HepG2 (cell line): Measurements from ENCODE around the gene CDK6. TPM values are rescaled to one million over a fixed set of nuclear protein-coding genes. Genes with fewer than 3 reads are reported as not detected.

Experiments
- AHR ChIP-seq: IDR thresholded peaks from 2 replicates; pipeline ENCODE4 v1.6.1; 2018; ENCODE audit warnings: missing genetic modification reagents, missing compliant biosample characterization
- ATF1 ChIP-seq: IDR thresholded peaks from 2 replicates; pipeline ENCODE4 v1.6.1; 2016; ENCODE audit warnings: mild to moderate bottlenecking, control low read depth
- BCL6 ChIP-seq: IDR thresholded peaks from 2 replicates; pipeline ENCODE4 v1.6.1; 2016; ENCODE audit warnings: missing genetic modification reagents, missing compliant biosample characterization
- CEBPB ChIP-seq: IDR thresholded peaks from 2 replicates; pipeline ENCODE4 v1.6.1; 2011; ENCODE audit warnings: low read depth, low read length, improper control_type of control experiment, borderline replicate concordance
- EZH2 ChIP-seq: conservative IDR thresholded peaks from 2 replicates; pipeline ENCODE4 v1.6.1; 2012; ENCODE audit warnings: mild to moderate bottlenecking, low read depth, low read length, moderate library complexity
- GTF2F1 ChIP-seq: fragments of 150-350 bp; IDR thresholded peaks from 2 replicates; pipeline ENCODE4 v1.6.1; 2014; ENCODE audit warnings: low read length
- MAZ ChIP-seq, 2 experiments: sonication (generic) in 1 of 2; formaldehyde crosslinking in 1 of 2; IDR thresholded peaks; 2 replicates each; pipeline versions ENCODE4 v1.5.0 to v1.6.1; 2012 to 2020; ENCODE audit warnings: low read depth in 2 of 2, mild to moderate bottlenecking in 2 of 2, borderline replicate concordance in 1 of 2, improper control_type of control experiment in 1 of 2, low read length in 1 of 2, missing genetic modification reagents in 1 of 2, moderate library complexity in 1 of 2
- MXI1 ChIP-seq: IDR thresholded peaks from 3 replicates; pipeline ENCODE4 v1.6.1; 2012; ENCODE audit warnings: low read depth, low read length, inconsistent platforms, borderline replicate concordance
- NCOA5 ChIP-seq: sonication (generic); formaldehyde crosslinking; IDR thresholded peaks from 2 replicates; pipeline ENCODE4 v1.4.0; 2020; ENCODE audit warnings: missing genetic modification reagents
- PCBP1 ChIP-seq: fragments of 200-400 bp; formaldehyde crosslinking; IDR thresholded peaks from 2 replicates; pipeline ENCODE4 v1.6.1; 2017; ENCODE audit warnings: mild to moderate bottlenecking, low read depth, low read length, borderline replicate concordance
- SOX13 ChIP-seq, 3 experiments: fragments of 450-650 bp in 1 of 3; sonication (generic) in 1 of 3; formaldehyde crosslinking in 1 of 3; IDR thresholded peaks in 2 of 3; conservative IDR thresholded peaks in 1 of 3; 2 replicates each; pipeline versions ENCODE4 v1.5.0 to v1.6.1; 2016 to 2020; ENCODE audit warnings: antibody characterized with exemption in 1 of 3, mild to moderate bottlenecking in 1 of 3, missing compliant biosample characterization in 1 of 3, missing genetic modification reagents in 1 of 3, moderate library complexity in 1 of 3
- SOX6 ChIP-seq, 2 experiments: fragments of 450-650 bp in 1 of 2; sonication (generic) in 1 of 2; formaldehyde crosslinking in 1 of 2; IDR thresholded peaks; 2 replicates each; pipeline versions ENCODE4 v1.4.0 to v1.6.1; 2017 to 2020; ENCODE audit warnings: antibody characterized with exemption in 1 of 2, mild to moderate bottlenecking in 1 of 2, missing genetic modification reagents in 1 of 2
- ZEB1 ChIP-seq: IDR thresholded peaks from 2 replicates; pipeline ENCODE4 v1.6.1; 2012; ENCODE audit warnings: mild to moderate bottlenecking, low read depth, inconsistent platforms; ENCODE audit not compliant: insufficient replicate concordance
- ZNF232 ChIP-seq: sonication (generic); formaldehyde crosslinking; IDR thresholded peaks from 2 replicates; pipeline ENCODE4 v1.4.0; 2020; ENCODE audit warnings: missing genetic modification reagents, borderline replicate concordance
- ZNF253 ChIP-seq: sonication (generic); formaldehyde crosslinking; IDR thresholded peaks from 2 replicates; pipeline ENCODE4 v1.8.0; 2022; ENCODE audit warnings: mild to moderate bottlenecking, missing genetic modification reagents, borderline replicate concordance
- ZNF263 ChIP-seq: sonication (generic); formaldehyde crosslinking; IDR thresholded peaks from 2 replicates; pipeline ENCODE4 v1.4.0; 2020; ENCODE audit warnings: missing genetic modification reagents
- ZNF543 ChIP-seq: sonication (generic); formaldehyde crosslinking; IDR thresholded peaks from 2 replicates; pipeline ENCODE4 v1.4.0; 2020; ENCODE audit warnings: mild to moderate bottlenecking, missing genetic modification reagents
- polyA plus RNA-seq, 8 experiments: library from polyadenylated mRNA; depleted of rRNA in 3 of 8; stranded (reverse) in 7 of 8; unstranded in 1 of 8; fragments of >200 nt; fragmentation: Illumina TruSeq in 4 of 8; extraction: Trizol in 4 of 8; gene quantifications; 2 replicates each; pipeline versions ENCODE4 v1.2.1 to v1.2.3, GENCODE V29; 2011 to 2016; ENCODE audit warnings: low read depth in 4 of 8, missing spikeins in 1 of 8, mixed read lengths in 1 of 8; ENCODE audit not compliant: insufficient read depth in 1 of 8
- total RNA-seq, 5 experiments: library from RNA; depleted of rRNA; stranded (reverse); fragments of >200 nt; fragmentation: Illumina TruSeq; extraction: Trizol; gene quantifications; 2 replicates each; pipeline ENCODE4 v1.2.3, GENCODE V29; 2016; ENCODE audit warnings: low read depth in 1 of 5
- TF ChIP-seq, protein P1 (sequence below): sonication (generic); formaldehyde crosslinking; IDR thresholded peaks from 2 replicates; pipeline ENCODE4 v1.4.0; 2020; ENCODE audit warnings: missing genetic modification reagents
- TF ChIP-seq, protein P2 (sequence below): sonication (generic); formaldehyde crosslinking; IDR thresholded peaks from 2 replicates; pipeline ENCODE4 v1.5.1; 2020; ENCODE audit warnings: mild to moderate bottlenecking, missing genetic modification reagents, moderate library complexity
- TF ChIP-seq, protein P3 (sequence below): IDR thresholded peaks from 2 replicates; pipeline ENCODE4 v1.6.1; 2016; ENCODE audit warnings: missing compliant biosample characterization, missing genetic modification reagents, borderline replicate concordance
- TF ChIP-seq, protein P4 (sequence below): sonication (generic); formaldehyde crosslinking; IDR thresholded peaks from 2 replicates; pipeline ENCODE4 v1.4.0; 2020; ENCODE audit warnings: missing genetic modification reagents; ENCODE audit errors: not compliant biosample characterization

The CDK6 gene
- total and polyA plus RNA-seq, 2 of the 13 experiments (the other 11 are each of a cell fraction or from before 2014, with no cell fraction given): 34.6 to 90.8 TPM

DNA sequence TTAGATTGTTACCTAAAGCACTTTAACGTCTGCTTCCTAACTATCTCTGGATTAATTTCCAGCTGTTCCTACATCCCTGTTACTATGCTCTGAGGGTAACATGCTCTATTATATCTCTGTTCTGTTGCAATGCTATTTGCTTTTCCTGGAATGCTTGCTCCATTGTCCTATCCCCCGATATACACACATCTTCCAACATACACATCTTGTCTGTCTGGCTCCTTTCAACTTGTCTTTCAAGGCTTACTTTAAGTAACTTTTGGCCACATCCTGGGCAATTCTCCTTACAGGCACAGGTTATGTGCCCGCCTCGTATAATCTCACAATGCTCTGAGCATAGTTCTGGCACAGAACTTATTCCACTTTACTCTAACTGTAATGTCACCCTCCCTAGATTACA is 96.2 kb downstream of the CDK6 start (continued):
- TF ChIP-seq, protein P1, sequence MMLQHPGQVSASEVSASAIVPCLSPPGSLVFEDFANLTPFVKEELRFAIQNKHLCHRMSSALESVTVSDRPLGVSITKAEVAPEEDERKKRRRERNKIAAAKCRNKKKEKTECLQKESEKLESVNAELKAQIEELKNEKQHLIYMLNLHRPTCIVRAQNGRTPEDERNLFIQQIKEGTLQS (CRISPR knock-in tag): no peak
- no peak for TF ChIP-seq SOX6 (IDR thresholded peaks at IDR 0.05)
- TF ChIP-seq SOX6 (CRISPR knock-in tag; IDR thresholded peaks at IDR 0.05): peak; percentile 53
- no peak for TF ChIP-seq ZNF263 (CRISPR knock-in tag)
- no peak for TF ChIP-seq ZNF253 (CRISPR knock-in tag)
- no peak for TF ChIP-seq NCOA5 (CRISPR knock-in tag)
- TF ChIP-seq MXI1: no peak
- no peak for TF ChIP-seq ZNF232 (CRISPR knock-in tag)
- TF ChIP-seq, protein P2, sequence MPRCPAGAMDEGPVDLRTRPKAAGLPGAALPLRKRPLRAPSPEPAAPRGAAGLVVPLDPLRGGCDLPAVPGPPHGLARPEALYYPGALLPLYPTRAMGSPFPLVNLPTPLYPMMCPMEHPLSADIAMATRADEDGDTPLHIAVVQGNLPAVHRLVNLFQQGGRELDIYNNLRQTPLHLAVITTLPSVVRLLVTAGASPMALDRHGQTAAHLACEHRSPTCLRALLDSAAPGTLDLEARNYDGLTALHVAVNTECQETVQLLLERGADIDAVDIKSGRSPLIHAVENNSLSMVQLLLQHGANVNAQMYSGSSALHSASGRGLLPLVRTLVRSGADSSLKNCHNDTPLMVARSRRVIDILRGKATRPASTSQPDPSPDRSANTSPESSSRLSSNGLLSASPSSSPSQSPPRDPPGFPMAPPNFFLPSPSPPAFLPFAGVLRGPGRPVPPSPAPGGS (CRISPR knock-in tag): no peak
- TF ChIP-seq PCBP1: no peak
- peak; percentile 99 for TF ChIP-seq BCL6 (CRISPR knock-in tag)
- TF ChIP-seq ZNF543: no peak
- no peak for TF ChIP-seq ZEB1
- TF ChIP-seq, protein P3, sequence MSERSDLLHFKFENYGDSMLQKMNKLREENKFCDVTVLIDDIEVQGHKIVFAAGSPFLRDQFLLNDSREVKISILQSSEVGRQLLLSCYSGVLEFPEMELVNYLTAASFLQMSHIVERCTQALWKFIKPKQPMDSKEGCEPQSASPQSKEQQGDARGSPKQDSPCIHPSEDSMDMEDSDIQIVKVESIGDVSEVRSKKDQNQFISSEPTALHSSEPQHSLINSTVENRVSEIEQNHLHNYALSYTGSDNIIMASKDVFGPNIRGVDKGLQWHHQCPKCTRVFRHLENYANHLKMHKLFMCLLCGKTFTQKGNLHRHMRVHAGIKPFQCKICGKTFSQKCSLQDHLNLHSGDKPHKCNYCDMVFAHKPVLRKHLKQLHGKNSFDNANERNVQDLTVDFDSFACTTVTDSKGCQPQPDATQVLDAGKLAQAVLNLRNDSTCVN (CRISPR knock-in tag): no peak
- no peak for TF ChIP-seq EZH2
- no peak for TF ChIP-seq SOX13 (IDR thresholded peaks at IDR 0.05)
- peak in 1 of 2 experiments; percentile 82; a peak in 2 of 4 replicates for TF ChIP-seq SOX13 (CRISPR knock-in tag; conservative IDR thresholded peaks at IDR 0.05 in 1 of 2, IDR thresholded peaks at IDR 0.05 in 1 of 2)
- 0 out of 2 replicates have a peak, but pooled peaks have one; percentile 12 for TF ChIP-seq CEBPB
- TF ChIP-seq ATF1 (CRISPR knock-in tag): no peak
- TF ChIP-seq, protein P4, sequence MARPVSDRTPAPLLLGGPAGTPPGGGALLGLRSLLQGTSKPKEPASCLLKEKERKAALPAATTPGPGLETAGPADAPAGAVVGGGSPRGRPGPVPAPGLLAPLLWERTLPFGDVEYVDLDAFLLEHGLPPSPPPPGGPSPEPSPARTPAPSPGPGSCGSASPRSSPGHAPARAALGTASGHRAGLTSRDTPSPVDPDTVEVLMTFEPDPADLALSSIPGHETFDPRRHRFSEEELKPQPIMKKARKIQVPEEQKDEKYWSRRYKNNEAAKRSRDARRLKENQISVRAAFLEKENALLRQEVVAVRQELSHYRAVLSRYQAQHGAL (CRISPR knock-in tag): no peak
- TF ChIP-seq MAZ (IDR thresholded peaks at IDR 0.05; ENCODE audit: borderline replicate concordance, low read depth, low read length): no peak
- no peak for TF ChIP-seq MAZ (CRISPR knock-in tag; IDR thresholded peaks at IDR 0.05; ENCODE audit: low read depth)
- no peak for TF ChIP-seq AHR
- TF ChIP-seq GTF2F1: no peak
- TF ChIP-seq, all 625 proteins: peak for 8
